CD1c-positive myeloid dendritic cell (primary cell): Measurements from ENCODE around the gene POLR3E.
"Not testable (repeated sequence)": the region's sequence is repeated elsewhere in the genome, so short reads cannot be mapped to it uniquely, and the experiment has no call there.

Experiments
- DNase-seq: peaks from one replicate; pipeline ENCODE4 v3.0.0-alpha.2; 2016; ENCODE audit errors: extremely low spot score

The POLR3E gene

GRCh38 chr16:22366371-22366770 lies 69.2 kb downstream of the POLR3E start:
- DNase-seq: no peak

- DNase-seq: no peak
These were observed 69.7 kb downstream of the POLR3E start for GRCh38 chr16:22366889-22367288.

- not testable (repeated sequence) for DNase-seq
These were observed 71.1 kb downstream of the POLR3E start for GRCh38 chr16:22368200-22368826.

- DNase-seq: peak; percentile 36
These were observed 72.1 kb downstream of the POLR3E start for GRCh38 chr16:22369221-22369811.

GRCh38 chr16:22370038-22370820 lies 73.0 kb downstream of the POLR3E start:
- no peak for DNase-seq

GRCh38 chr16:22372882-22373661 lies 75.9 kb downstream of the POLR3E start:
- DNase-seq: no peak

- no peak for DNase-seq
These were observed 76.6 kb downstream of the POLR3E start for GRCh38 chr16:22373662-22374310.

- DNase-seq: peak; percentile 99
These were observed 77.3 kb downstream of the POLR3E start, which contains the start of gene CDR2 for GRCh38 chr16:22374311-22375116. Gene CDR2, minus strand, starts transcription at chr16:22374619. Its CDS starts 310 bp downstream, at chr16:22374309.

- no peak for DNase-seq
These were observed 78.1 kb downstream of the POLR3E start for GRCh38 chr16:22375117-22375962.

GRCh38 chr16:22375963-22376640 lies 78.9 kb downstream of the POLR3E start:
- DNase-seq: no peak

GRCh38 chr16:22379656-22380055 lies 82.4 kb downstream of the POLR3E start:
- DNase-seq: no peak

- no peak for DNase-seq
These were observed 83.3 kb downstream of the POLR3E start for GRCh38 chr16:22380529-22380928.

- no peak for DNase-seq
These were observed 84.2 kb downstream of the POLR3E start for GRCh38 chr16:22381392-22381791.

- no peak for DNase-seq
These were observed 86.6 kb downstream of the POLR3E start for GRCh38 chr16:22383827-22384226.
